Thoracic aorta (tissue), 2 donors: ENCODE measurements around the gene DCLRE1B. TPM values are rescaled to one million over a fixed set of nuclear protein-coding genes. Genes with fewer than 3 reads are reported as not detected.

ENCODE experiments used
- ATAC-seq: fragments of 150-250 bp; one replicate; pipeline ENCODE4 v1.8.0; 2017; ENCODE audit warnings: low read depth; ENCODE audit not compliant: insufficient number of reproducible peaks, low FRiP score
- DNase-seq: peaks from one replicate; pipeline ENCODE4 v3.0.0-alpha.2; 2020; ENCODE audit warnings: low spot score
- H3K27ac ChIP-seq, 2 donors: fragments of 200-600 bp; sonication (generic); 1 replicate in 1 of 2; 2 replicates in 1 of 2; pipeline ENCODE4 v1.5.1; 2016; ENCODE audit warnings: mild to moderate bottlenecking in 2 of 2, moderate library complexity in 2 of 2
- H3K27me3 ChIP-seq: fragments of 200-600 bp; sonication (generic); replicated peaks from 2 replicates; pipeline ENCODE4 v1.6.0; 2016; ENCODE audit warnings: mild to moderate bottlenecking; ENCODE audit not compliant: insufficient read depth
- H3K36me3 ChIP-seq: fragments of 200-600 bp; sonication (generic); one replicate; pipeline ENCODE4 v1.5.1; 2016
- H3K4me1 ChIP-seq, 2 donors: fragments of 200-600 bp; sonication (generic); 1 replicate in 1 of 2; 2 replicates in 1 of 2; pipeline versions ENCODE4 v1.5.1 to v1.6.0; 2016; ENCODE audit warnings: low read depth in 2 of 2, mild to moderate bottlenecking in 1 of 2; ENCODE audit not compliant: control insufficient read depth in 1 of 2
- H3K4me3 ChIP-seq: fragments of 200-600 bp; sonication (generic); 2 replicates; pipeline ENCODE4 v1.5.1; 2016; ENCODE audit warnings: mild to moderate bottlenecking
- H3K9me3 ChIP-seq: fragments of 200-600 bp; sonication (generic); 2 replicates; pipeline ENCODE4 v1.5.1; 2016
- total RNA-seq, 2 donors: library from RNA; depleted of rRNA; stranded (reverse); fragments of >200 nt; gene quantifications; one replicate each; pipeline versions ENCODE4 v1.1.0 to v1.2.3, GENCODE V29; 2016
- TF ChIP-seq, protein P1 (sequence below): fragments of 200-600 bp; sonication (generic); IDR thresholded peaks from one replicate; pipeline ENCODE4 v1.5.1; 2019; ENCODE audit warnings: antibody characterized with exemption

The DCLRE1B gene
- total RNA-seq, 2 donors from 2014 or later, result 3.2 to 4.4 TPM

DNA sequence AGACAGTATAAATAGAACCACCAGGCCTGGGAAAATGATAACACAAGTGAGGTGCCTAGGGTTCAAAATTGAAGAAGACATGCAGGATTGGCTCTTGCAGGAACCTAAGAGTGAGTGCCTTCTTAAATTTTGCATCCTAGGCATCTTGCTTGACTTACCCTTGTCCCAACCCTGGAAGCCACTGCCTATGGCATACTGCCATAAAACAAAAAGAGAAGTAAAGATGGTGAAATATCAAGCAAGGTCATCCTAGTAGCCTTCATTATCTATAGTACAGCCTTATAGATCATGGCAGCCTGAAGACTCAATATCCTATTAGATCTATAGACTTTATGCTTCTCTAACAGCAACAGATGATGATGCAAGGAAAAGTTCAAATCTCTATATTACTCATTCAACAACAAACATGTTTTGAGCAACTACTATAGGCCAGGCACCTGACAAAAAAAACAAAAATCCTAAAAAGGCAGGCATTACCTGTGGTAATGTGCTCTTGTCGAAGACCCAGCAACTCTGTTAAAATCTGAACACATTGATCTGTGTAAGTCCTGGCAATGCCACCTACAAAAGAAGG is 6.8 kb upstream of the DCLRE1B start:
- Histone ChIP-seq H3K9me3 (no peaks in the 10 kb centered on the region), H3K36me3 (peaks cover 18% of the 10 kb centered on the region), H3K4me1 (peaks cover under 1 to 21% of the 10 kb centered on the region in 2 donors), H3K27me3 (no peaks in the 10 kb centered on the region), H3K4me3 (no peak overlapping the region), H3K27ac (no peak overlapping the region)
- TF ChIP-seq, protein P1, sequence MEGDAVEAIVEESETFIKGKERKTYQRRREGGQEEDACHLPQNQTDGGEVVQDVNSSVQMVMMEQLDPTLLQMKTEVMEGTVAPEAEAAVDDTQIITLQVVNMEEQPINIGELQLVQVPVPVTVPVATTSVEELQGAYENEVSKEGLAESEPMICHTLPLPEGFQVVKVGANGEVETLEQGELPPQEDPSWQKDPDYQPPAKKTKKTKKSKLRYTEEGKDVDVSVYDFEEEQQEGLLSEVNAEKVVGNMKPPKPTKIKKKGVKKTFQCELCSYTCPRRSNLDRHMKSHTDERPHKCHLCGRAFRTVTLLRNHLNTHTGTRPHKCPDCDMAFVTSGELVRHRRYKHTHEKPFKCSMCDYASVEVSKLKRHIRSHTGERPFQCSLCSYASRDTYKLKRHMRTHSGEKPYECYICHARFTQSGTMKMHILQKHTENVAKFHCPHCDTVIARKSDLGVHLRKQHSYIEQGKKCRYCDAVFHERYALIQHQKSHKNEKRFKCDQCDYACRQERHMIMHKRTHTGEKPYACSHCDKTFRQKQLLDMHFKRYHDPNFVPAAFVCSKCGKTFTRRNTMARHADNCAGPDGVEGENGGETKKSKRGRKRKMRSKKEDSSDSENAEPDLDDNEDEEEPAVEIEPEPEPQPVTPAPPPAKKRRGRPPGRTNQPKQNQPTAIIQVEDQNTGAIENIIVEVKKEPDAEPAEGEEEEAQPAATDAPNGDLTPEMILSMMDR, result no peak
- ATAC-seq, result no peak
- DNase-seq, result no peak

DNA sequence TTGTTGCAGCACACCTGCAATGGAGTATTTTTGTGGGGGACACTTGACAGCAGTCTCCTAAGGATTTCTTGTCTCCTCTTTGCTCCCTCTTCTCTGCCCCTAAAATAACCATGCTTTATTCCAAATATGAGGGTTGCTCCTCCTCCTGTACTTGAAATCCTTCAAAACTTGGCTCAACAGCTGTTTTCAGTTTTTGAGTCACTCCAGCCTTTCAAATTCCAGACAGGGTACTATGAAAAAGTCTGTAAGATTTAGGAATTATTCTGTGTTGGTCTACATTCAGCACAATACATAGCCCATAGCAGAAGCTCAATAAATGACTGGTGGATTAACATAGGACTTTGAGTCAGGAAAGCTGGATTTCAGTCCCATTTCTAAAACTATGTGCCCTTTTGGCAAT is 6.0 kb upstream of the DCLRE1B start:
- peaks cover 7 to 29% of the 10 kb centered on the region in 2 donors for H3K4me1 ChIP-seq
- H3K4me3 ChIP-seq, result no peak overlapping the region
- peaks cover 18% of the 10 kb centered on the region for H3K36me3 ChIP-seq
- ATAC-seq, result no peak
- H3K27me3 ChIP-seq, result no peaks in the 10 kb centered on the region
- DNase-seq, result no peak
- H3K9me3 ChIP-seq, result no peaks in the 10 kb centered on the region
- peak overlapping the region; percentile 43 to 70 for H3K27ac ChIP-seq
- TF ChIP-seq, protein P1, result no peak

DNA sequence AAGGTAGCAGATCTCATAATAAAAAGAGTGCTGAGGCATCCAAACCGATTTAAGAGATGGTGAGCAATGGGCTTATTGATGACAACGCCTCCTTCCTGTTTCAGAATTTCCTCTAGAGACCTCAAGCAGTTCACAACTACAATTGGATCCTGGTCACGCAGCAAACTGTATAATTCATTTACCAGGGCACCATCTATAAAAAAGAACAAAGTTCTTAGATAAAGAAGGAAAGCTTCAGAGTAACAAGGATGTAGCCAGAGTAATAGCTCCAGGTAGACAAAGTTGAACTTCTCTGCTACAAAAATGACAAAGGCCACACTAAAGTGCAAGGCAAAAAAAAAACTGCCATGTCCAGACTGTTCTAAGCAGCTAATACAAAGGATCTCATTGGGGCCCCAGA is 3.9 kb upstream of the DCLRE1B start:
- DNase-seq, result no peak
- H3K36me3 ChIP-seq, result peaks cover 5% of the 10 kb centered on the region
- H3K27me3 ChIP-seq, result no peaks in the 10 kb centered on the region
- H3K9me3 ChIP-seq, result no peaks in the 10 kb centered on the region
- H3K4me3 ChIP-seq, result no peak overlapping the region
- ATAC-seq, result no peak
- H3K27ac ChIP-seq, result no peak overlapping the region
- TF ChIP-seq, protein P1, result no peak
- H3K4me1 ChIP-seq, result peaks cover 7 to 37% of the 10 kb centered on the region in 2 donors

- no peak for ATAC-seq
- H3K27me3 ChIP-seq, result no peaks in the 10 kb centered on the region
- H3K27ac ChIP-seq, result peak overlapping the region; percentile 85 to 91
Measured at GRCh38 chr1:113903501-113904292, 1.4 kb upstream of the DCLRE1B start.

GRCh38 chr1:113904293-113904673 is 843 bp upstream of the DCLRE1B start:
- H3K4me3 ChIP-seq, result peak overlapping the region; percentile 81
- ATAC-seq, result no peak

More at GRCh38 chr1:113903501-113904292, 1.4 kb upstream of the DCLRE1B start:
- Histone ChIP-seq H3K4me3 (peak overlapping the region; percentile 81), H3K4me1 (peaks cover 7 to 38% of the 10 kb centered on the region in 2 donors), H3K36me3 (peaks cover 5% of the 10 kb centered on the region), H3K9me3 (no peaks in the 10 kb centered on the region)
- TF ChIP-seq, protein P1, result no peak
- no peak for DNase-seq

More at GRCh38 chr1:113904293-113904673, 843 bp upstream of the DCLRE1B start:
- peaks cover 5% of the 10 kb centered on the region for H3K36me3 ChIP-seq
- H3K4me1 ChIP-seq, result peaks cover 7 to 33% of the 10 kb centered on the region in 2 donors
- TF ChIP-seq, protein P1, result no peak
- no peak for DNase-seq
- no peaks in the 10 kb centered on the region for H3K27me3 ChIP-seq
- peak overlapping the region; percentile 85 to 91 for H3K27ac ChIP-seq
- H3K9me3 ChIP-seq, result no peaks in the 10 kb centered on the region
